Cardiac fibroblast (primary cell): Measurements from ENCODE around the gene FBXW2.

ENCODE experiments used
- DNase-seq, 2 donors: peaks; one replicate each; pipeline versions ENCODE4 v3.0.0 to v3.0.0-alpha.2; 2010; ENCODE audit warnings: low read depth in 2 of 2
- H3K4me3 ChIP-seq, 2 donors: replicated peaks in 1 of 2; 1 replicate in 1 of 2; 2 replicates in 1 of 2; pipeline ENCODE4 v1.5.1; 2011; ENCODE audit warnings: low read depth in 2 of 2, low read length in 2 of 2, mild to moderate bottlenecking in 2 of 2, moderate library complexity in 1 of 2
- TF ChIP-seq, protein P1 (sequence below): IDR thresholded peaks from one replicate; pipeline ENCODE4 v1.5.1; 2011; ENCODE audit warnings: low read depth, mild to moderate bottlenecking, low read length, inconsistent platforms

The FBXW2 gene

DNA sequence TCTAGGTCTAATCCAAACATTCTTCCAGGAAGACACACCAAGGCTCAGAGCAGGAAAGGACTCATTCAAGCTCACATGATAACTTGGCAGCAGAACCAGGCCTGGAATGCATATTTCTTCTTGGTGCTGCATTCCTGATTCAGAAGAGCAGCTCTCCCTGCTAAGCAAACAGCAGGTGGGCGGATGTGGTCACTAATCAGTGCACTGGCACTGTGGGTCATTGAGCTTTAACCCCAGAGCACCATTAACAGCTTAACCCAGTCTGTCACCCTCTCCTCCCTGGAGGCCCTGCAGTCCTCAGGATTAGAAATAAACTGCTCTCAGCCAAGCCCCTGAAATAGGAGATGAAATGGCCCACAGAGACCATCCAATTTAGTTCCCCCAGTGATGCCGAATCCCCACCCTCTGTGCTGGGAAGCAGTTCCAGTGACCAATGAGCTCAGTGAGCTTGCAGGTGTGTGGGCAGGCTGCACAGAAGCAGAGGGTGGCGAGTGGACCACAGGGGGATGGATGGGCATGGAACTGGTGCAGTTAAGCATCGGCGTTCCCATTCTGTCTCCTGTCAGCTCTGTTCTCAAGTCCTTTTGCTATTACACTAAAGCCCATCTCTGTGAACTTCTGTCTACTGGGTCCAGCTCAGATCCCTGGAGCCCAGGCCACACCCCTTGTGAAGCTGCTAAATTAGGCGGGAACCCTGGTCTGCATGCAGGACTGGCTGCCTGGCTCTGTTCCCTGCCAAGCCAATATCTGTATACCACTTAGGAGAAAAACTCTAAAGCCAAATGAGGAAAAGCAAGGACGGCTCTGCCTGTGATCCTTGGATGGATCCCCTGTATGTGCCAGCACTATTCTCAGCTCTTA lies 62.3 kb downstream of the FBXW2 start:
- H3K4me3 ChIP-seq = no peak overlapping the region
- TF ChIP-seq, protein P1, sequence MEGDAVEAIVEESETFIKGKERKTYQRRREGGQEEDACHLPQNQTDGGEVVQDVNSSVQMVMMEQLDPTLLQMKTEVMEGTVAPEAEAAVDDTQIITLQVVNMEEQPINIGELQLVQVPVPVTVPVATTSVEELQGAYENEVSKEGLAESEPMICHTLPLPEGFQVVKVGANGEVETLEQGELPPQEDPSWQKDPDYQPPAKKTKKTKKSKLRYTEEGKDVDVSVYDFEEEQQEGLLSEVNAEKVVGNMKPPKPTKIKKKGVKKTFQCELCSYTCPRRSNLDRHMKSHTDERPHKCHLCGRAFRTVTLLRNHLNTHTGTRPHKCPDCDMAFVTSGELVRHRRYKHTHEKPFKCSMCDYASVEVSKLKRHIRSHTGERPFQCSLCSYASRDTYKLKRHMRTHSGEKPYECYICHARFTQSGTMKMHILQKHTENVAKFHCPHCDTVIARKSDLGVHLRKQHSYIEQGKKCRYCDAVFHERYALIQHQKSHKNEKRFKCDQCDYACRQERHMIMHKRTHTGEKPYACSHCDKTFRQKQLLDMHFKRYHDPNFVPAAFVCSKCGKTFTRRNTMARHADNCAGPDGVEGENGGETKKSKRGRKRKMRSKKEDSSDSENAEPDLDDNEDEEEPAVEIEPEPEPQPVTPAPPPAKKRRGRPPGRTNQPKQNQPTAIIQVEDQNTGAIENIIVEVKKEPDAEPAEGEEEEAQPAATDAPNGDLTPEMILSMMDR = no peak
- DNase-seq = peak; percentile 89 to 95

DNA sequence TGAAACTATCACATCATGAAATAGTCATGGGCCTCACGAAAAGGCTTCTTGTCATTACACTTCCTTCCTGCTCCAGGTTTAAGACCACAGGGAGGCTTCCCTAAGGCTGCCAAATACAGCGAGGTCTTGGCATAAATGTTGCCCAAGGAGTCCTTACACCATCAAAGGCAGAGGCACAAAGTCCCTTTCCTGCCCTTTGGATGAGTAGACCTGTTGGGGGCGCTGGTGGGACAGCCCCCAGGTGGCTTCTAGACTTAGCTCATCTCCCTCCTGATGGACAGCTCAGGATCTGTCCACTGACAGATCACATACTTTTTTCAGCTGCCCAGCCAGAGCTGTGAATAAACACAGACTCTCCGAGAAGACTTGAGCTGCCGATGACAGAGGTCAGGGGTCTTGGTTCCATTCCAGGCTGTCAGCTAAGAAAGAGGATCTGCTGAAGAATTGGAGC lies 63.4 kb downstream of the FBXW2 start:
- peak in 1 of 2 donors; percentile 40 for DNase-seq
- TF ChIP-seq, protein P1 = peak; percentile 16
- no peak overlapping the region for H3K4me3 ChIP-seq

DNA sequence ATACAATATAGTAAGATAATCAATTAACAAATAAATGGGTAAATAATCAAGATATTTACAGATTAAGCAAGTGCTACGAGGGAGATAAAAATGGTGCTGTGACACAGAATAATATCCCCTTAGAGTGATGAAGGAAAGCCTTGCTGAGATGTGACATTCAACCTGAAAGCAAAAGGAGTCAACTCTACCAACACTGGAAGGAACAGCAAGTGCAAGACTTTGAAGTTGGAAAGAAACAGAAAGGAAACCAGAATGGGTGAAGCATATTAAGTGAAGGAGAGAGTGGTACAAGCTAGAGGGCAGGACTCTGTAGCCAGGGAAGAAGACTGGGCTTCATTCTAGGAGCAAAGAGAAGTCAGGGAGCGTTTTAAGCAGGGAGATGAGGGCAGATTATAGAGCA lies 66.7 kb downstream of the FBXW2 start:
- no peak for DNase-seq
- TF ChIP-seq, protein P1 = no peak
- H3K4me3 ChIP-seq = no peak overlapping the region

DNA sequence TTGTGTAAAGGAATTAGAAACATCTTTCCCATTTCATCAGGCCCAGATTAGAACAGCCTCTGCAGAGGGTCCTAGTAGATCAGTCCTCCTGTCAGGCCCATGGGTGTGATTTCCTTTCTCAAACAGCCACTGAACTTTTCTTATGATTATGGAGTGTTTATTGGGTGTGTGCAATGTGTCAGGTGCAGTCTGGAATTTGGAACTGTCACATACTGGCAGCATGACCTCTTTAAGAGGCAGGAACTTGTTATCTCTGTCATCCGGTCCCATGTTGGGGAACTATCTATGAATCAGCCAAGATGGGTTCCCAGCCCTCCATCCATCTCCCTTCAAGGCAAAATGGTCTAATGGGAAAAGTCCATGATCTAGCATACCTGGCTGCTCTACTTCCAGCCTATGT lies 67.3 kb downstream of the FBXW2 start:
- TF ChIP-seq, protein P1 = no peak
- no peak overlapping the region for H3K4me3 ChIP-seq
- no peak for DNase-seq

DNA sequence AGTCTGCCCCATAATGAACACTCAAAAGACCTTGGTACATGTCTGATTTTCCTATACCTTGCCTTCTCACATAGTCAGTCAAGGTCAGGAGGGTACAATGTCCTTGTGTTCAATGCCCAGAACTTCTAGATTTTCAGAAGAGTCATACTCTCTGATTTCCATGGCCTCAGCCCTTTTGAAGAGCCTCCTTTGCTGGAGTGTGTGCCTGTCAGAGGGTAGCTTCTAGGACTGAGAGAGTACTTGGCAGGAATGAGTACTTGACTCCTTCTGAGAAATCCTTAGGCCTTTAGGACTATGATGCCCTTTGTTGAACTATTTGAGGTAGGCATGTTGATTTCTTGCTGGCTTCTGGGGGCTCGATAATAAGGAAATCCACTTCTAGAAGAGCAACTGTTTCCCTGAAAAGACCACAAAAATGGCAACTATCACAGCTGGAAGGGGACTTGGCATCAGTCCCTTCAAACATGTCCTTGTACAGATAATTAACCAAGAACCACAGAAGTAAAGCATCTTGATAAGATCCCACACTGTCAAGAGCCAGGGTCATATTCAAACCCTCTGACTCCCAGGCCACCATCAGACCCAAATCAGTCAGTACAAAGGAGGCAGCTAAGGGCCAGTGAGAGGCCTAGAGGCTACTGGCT lies 68.3 kb downstream of the FBXW2 start:
- H3K4me3 ChIP-seq = no peak overlapping the region
- TF ChIP-seq, protein P1 = no peak
- no peak for DNase-seq

DNA sequence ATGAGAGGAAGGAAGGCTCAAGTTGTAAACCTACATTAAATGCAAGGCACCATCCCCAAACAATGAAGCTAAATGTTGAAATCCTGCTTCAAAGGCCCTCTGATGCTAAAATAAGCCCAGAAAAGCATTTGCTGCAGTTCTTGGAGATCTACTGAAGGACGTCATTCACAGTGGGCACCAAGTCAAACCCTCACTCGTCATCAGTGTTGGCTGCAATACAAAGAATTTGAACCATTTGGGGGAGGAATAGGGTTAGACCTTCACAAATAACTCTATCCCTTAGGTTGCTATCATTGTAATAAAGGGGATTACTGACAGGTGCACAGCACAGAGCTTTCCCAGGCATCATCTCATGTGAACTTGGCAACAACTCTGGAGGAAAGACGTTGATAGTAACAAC lies 69.7 kb downstream of the FBXW2 start:
- peak; percentile 88 to 91 for DNase-seq
- TF ChIP-seq, protein P1 = no peak
- H3K4me3 ChIP-seq = no peak overlapping the region
